ENCODE results near the gene CACNA2D4.
A peak's percentile ranks its signal among the peaks of the same experiment; 100 is the strongest.

Gene CACNA2D4

DNA sequence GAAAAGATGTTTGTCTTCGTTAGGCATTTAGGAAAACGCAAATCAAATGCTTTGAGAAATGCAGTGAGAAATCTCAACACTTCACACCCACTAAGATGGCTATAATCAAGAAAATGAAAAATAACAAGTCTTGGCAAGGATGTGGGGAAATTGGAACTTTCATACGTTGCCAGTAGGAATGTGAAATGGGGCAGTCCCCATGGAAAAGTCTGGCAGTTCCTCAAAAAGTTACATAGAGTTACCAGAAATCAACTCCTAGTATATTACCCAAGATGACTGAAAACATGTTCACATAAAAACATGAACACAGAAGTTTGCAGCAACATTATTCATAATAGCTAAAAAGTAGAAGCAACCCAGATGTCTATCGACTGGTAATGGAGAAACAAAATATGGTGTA, 139.5 kb downstream of the CACNA2D4 start:
- DNase-seq (ENCODE audit: low read depth, low spot score) = no peak

DNA sequence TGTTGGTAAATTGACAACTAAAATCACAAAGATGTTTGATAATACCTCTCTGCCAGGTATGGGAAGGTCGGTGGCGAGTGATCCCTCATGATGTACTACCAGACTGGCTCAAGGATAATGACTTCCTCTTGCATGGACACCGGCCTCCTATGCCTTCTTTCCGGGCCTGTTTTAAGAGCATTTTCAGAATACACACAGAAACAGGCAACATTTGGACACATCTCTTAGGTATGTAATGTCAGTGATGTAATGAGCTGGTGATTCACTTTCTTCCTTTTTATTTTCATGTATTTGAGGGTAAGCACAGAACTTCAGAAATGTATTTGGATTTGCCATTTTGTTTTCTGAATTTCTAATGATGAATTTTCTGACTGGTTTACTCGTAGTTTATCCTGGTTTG, 140.7 kb downstream of the CACNA2D4 start:
- no peak for DNase-seq (ENCODE audit: low read depth, low spot score)

GRCh38 chr12:1776170-1776921, 142.1 kb downstream of the CACNA2D4 start:
- no peak for DNase-seq (ENCODE audit: low read depth, low spot score)

DNA sequence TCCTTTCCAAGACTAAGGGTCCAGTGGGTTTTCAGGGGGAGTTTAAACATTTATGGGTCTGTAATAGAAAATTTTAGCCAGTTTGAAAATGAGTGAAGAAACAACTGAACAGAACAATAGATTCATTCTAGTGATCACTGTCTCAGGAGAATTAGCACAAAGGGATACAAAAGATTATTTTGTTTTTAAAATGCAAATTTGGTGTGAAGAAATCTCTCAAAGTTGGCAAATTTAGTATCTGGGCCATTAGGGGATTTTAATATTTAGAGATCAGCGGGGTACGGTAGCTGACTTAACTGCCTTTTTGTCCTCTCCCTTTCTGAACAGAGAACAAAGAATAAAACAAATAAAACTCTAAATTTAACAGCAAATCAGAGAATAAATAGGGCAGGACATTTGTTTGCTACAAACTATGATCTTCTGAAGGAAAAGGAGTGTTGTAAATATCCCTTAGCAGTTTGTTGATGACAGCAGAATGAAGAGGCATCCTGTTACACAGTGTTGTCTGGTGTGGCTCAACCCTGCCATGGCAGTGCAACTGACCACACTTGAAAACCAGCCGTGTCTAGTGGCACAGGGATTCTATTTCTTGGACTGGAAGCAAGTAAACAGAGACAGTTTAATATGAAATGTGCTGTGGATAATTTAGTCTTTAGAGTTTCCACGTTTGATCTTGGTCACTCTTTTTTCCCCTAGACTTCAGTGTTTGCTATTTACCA, 144.4 kb downstream of the CACNA2D4 start:
- DNase-seq (ENCODE audit: low read depth, low spot score) = no peak

- no peak for DNase-seq (ENCODE audit: low read depth, low spot score)
Observed at GRCh38 chr12:1769809-1770494, 148.5 kb downstream of the CACNA2D4 start.

DNA sequence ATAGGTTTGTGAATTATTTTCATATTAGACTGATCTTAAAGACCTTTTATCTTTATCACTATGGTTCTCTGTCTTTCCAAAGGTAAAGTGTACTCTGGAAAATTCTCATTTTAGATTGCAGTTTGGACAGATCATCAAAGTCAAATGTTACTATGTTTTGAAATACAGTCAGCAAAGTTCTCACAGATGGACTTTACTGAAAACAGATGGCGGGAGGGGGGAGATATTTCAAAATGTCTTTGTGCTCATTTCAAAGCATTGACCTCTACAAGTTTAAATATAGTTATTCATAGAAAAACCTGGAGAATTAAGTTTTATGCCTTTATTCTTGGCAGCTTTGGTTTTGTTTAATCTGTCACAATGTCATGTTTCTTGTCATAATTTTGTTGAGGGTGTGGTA, 149.8 kb downstream of the CACNA2D4 start:
- DNase-seq (ENCODE audit: low read depth, low spot score) = no peak

- no peak for DNase-seq (ENCODE audit: low read depth, low spot score)
Observed at GRCh38 chr12:1767407-1768090, 150.9 kb downstream of the CACNA2D4 start.

GRCh38 chr12:1766110-1766509, 152.3 kb downstream of the CACNA2D4 start:
- DNase-seq (ENCODE audit: low read depth, low spot score) = no peak

DNA sequence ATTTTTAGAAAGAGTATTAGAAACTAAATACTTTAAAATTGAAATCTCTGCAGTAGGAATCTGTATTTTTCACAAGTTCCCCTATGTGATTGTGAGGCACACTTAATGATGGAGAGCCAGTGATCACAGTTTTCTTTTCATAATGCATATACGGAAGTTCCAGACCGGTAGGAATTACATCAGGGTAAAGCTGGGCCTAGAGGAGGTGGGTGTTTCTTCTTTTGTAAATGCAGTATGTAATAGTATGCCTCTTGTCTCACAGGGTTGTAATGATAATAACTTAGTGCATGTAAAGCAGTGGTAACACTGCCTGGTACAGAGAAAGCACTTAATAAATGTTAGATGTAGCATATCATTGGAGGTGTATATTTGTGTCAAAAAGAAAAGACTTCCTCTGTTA, 155.3 kb downstream of the CACNA2D4 start:
- no peak for DNase-seq (ENCODE audit: low read depth, low spot score)

DNA sequence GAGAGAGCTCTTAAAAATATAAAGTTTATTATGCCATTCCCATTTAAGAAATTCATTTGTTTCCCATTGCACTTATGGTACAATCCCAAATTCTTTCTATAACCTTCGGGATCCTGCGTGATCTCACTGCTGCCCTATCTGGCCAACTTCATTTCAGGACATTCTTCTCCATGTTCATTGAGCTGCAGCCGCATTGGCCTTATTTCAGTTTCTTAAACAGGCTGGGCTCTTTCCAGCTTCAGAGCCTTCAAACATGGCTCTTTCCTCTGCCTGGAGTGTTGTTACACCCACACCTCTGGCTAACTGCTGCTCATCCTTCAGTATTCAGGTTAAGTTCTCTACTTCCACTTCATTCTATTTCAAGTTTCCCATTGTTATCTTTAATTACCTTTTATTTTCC, 156.6 kb downstream of the CACNA2D4 start:
- no peak for DNase-seq (ENCODE audit: low read depth, low spot score)

DNA sequence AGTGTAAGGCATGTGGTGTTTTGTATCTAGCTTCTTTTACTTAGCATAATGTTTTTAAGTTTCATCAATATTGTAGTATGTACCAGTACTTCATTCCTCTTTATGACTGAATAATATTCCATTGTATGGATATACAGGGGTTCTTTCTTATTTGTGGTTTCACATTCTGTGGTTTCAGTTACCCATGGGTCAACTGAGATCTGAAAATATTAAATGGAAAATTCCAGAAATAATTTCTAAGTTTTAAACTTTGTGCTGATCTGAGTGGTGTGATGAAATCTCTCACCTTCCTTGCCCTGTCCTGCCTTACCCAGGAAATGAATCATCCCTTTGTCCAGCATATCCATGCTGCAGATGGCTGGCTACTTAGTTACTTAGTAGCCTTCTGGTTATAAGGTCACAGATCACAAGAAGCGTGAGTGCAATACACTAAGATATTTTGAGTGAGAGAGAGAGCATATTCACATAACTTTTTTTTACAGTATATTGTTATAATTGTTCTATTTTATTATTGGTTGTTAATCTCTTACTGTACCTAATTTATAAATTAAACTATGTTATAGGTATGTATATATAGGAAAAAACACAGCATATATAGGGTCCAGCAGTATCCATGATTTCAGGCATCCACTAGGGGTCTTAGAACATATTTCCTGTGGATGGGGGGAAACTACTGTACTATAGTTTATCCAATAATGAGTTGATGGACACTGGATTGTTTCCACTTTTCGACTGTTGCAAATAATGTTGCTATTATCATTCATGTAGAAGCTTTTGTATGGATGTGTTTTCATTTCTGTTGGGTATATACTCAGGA, 157.7 kb downstream of the CACNA2D4 start:
- DNase-seq (ENCODE audit: low read depth, low spot score) = no peak

DNA sequence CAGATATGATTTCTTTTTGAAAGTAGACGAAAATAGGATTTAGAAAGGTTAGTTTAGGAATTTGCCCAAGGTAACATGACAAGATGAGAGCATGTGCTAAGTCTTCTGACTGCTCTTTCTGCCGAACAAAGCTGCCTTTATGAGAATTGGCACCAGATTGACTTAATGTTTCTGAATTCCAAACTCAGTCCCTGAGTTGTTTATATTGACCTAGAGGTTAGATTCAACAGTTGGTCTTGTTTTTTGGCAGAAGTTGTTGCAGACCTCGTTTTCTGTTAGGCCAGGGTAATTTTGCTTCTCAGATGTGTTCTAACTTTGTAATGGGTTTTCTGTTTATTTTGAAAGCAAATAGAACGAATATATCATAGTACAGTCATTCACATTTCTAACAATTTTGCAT, 159.6 kb downstream of the CACNA2D4 start:
- DNase-seq (ENCODE audit: low read depth, low spot score) = no peak

DNA sequence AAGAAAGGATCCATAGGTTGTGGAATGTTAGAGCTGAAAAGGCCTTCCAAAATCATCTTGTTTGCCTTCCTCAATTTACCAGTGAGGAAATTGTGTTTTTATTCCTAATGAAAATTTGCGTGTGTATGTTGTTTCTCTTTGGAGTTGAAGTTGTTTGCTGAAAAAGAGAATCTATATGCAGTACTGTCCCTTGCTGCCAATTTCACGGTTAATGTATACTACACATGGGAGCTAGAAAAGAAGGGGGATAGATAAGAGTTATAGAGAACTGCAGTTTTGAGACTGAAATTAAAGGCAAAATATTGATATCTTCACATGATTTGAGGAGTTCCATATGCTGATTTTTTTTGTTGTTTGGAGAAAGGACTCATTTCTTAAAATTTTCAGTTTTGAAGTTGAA, 160.1 kb downstream of the CACNA2D4 start:
- DNase-seq (ENCODE audit: low read depth, low spot score) = no peak

DNA sequence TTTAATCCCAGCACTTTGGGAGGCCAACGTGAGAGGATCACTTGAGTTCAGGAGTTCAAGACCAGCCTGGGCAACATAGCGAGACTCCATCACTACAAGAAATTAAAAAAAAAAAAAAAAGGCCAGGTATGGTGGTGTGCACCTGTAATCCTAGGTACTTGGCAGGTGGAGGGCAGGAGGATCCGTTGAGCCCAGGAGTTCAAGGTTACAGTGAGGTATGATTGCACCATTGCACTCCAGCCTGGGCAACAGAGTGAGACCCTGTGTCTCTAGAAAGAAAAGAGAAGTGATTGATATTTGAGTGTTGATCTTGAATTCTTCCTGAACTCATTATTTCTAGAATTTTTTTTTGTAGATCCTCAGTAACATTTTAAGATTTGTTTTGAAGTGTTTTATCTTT, 168.2 kb downstream of the CACNA2D4 start:
- DNase-seq (ENCODE audit: low read depth, low spot score) = no peak

- DNase-seq (ENCODE audit: low read depth, low spot score) = no peak
Observed at GRCh38 chr12:1749019-1749418, 169.4 kb downstream of the CACNA2D4 start.

DNA sequence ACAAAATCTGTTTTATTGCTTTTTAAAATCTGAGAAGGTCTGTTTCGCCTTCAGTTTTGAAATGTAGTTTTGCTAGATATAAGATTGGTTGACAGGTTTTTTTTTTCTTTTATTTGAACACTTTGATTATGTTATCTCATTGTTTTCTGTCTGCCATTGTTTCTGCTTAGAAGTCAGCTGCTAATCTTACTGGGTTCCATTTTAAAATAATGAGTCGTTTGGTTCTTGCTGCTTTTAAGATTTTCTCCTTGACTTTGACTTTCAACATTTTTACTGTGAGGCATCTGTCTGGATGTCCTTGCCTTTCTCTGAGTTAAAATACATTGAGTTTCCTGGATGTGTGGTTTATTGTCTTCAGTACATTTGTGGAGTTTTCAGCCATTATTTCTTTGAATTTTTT, 170.8 kb downstream of the CACNA2D4 start:
- DNase-seq (ENCODE audit: low read depth, low spot score) = no peak

GRCh38 chr12:1744932-1745331, 173.5 kb downstream of the CACNA2D4 start:
- DNase-seq (ENCODE audit: low read depth, low spot score) = peak; percentile 48

All from iPS DF 19.7 (cell line).